T47D (cell line): ENCODE results near the gene GLB1L2.

Experiments
- DNase-seq, 2 experiments: peaks; one replicate each; pipeline versions ENCODE4 v3.0.0 to v3.0.0-alpha.2; 2011 to 2012; ENCODE audit warnings: low read depth in 1 of 2, low spot score in 1 of 2
- JUND ChIP-seq: IDR thresholded peaks from 2 replicates; pipeline ENCODE4 v1.6.1; 2012; ENCODE audit warnings: low read depth
- in situ Hi-C: cut with HindIII; loops from 2 replicates; pipeline ENCODE4 v1.10.0; 2016; ENCODE audit warnings: low sequenced_read_pairs, low pct_unique_long_range_greater_than_20kb

GLB1L2 gene

GRCh38 chr11:134380785-134381184, 49.0 kb downstream of the GLB1L2 start:
- in situ Hi-C loops, result no loop called here
- no peak for TF ChIP-seq JUND
- peak in 1 of 2 experiments; percentile 61 for DNase-seq

GRCh38 chr11:134382257-134382656, 50.5 kb downstream of the GLB1L2 start:
- in situ Hi-C loops, result no loop called here
- no peak for TF ChIP-seq JUND
- DNase-seq, result no peak

- in situ Hi-C loops, result no loop called here
- TF ChIP-seq JUND, result no peak
- DNase-seq, result no peak
These were observed 51.0 kb downstream of the GLB1L2 start for GRCh38 chr11:134382830-134383229.

- in situ Hi-C loops, result no loop called here
- TF ChIP-seq JUND, result no peak
- no peak for DNase-seq
These were observed 51.9 kb downstream of the GLB1L2 start for GRCh38 chr11:134383576-134384221.

- in situ Hi-C loops, result no loop called here
- TF ChIP-seq JUND, result no peak
- DNase-seq, result no peak
These were observed 52.6 kb downstream of the GLB1L2 start for GRCh38 chr11:134384406-134384805.

- no peak for TF ChIP-seq JUND
- DNase-seq, result no peak
- in situ Hi-C loops, result no loop called here
These were observed 53.4 kb downstream of the GLB1L2 start for GRCh38 chr11:134385171-134385570.

- peak in 1 of 2 experiments; percentile 63 for DNase-seq
- no peak for TF ChIP-seq JUND
- in situ Hi-C loops, result no loop called here
These were observed 54.2 kb downstream of the GLB1L2 start for GRCh38 chr11:134385774-134386565.

GRCh38 chr11:134386945-134387344, 55.2 kb downstream of the GLB1L2 start:
- no peak for TF ChIP-seq JUND
- in situ Hi-C loops, result no loop called here
- DNase-seq, result no peak

GRCh38 chr11:134387501-134387900, 55.7 kb downstream of the GLB1L2 start:
- in situ Hi-C loops, result no loop called here
- DNase-seq, result no peak
- TF ChIP-seq JUND, result no peak

GRCh38 chr11:134388590-134388989, 56.8 kb downstream of the GLB1L2 start:
- no peak for DNase-seq
- no peak for TF ChIP-seq JUND
- in situ Hi-C loops, result no loop called here

GRCh38 chr11:134389464-134390180, 57.8 kb downstream of the GLB1L2 start:
- TF ChIP-seq JUND, result no peak
- no peak for DNase-seq
- in situ Hi-C loops, result no loop called here

- in situ Hi-C loops, result no loop called here
- DNase-seq, result no peak
- no peak for TF ChIP-seq JUND
These were observed 59.1 kb downstream of the GLB1L2 start for GRCh38 chr11:134390706-134391569.
